Lung (tissue), 12 donors: ENCODE measurements around the gene TMPRSS7. TPM values are rescaled to one million over a fixed set of nuclear protein-coding genes. Genes with fewer than 3 reads are reported as not detected.
A peak's percentile ranks its signal among the peaks of the same experiment; 100 is the strongest.

ENCODE experiments used
- ATAC-seq: fragments of 200-7000 bp; cut with Tn5 transposase; one replicate; pipeline ENCODE4 v1.9.1; 2020; ENCODE audit warnings: moderate number of reproducible peaks; ENCODE audit not compliant: insufficient read depth, low FRiP score
- DNase-seq, 3 donors: peaks; one replicate each; pipeline ENCODE4 v3.0.0-alpha.2; 2013 to 2017
- H3K27ac ChIP-seq, 2 donors: one replicate each; pipeline ENCODE4 v1.5.1; 2013; ENCODE audit warnings: mild to moderate bottlenecking in 2 of 2, moderate library complexity in 2 of 2, control low read depth in 1 of 2, inconsistent platforms in 1 of 2, low read depth in 1 of 2, low read length in 1 of 2
- H3K27me3 ChIP-seq, 3 donors: one replicate each; pipeline ENCODE4 v1.5.1; 2013; ENCODE audit warnings: low read length in 2 of 3; ENCODE audit not compliant: control insufficient read depth in 3 of 3, insufficient read depth in 3 of 3
- H3K36me3 ChIP-seq, 4 donors: one replicate each; pipeline ENCODE4 v1.5.1; 2013; ENCODE audit warnings: low read length in 4 of 4, mild to moderate bottlenecking in 1 of 4, moderate library complexity in 1 of 4; ENCODE audit not compliant: control insufficient read depth in 4 of 4, insufficient read depth in 4 of 4
- H3K4me1 ChIP-seq, 5 donors: one replicate each; pipeline ENCODE4 v1.5.1; 2013; ENCODE audit warnings: low read length in 5 of 5, mild to moderate bottlenecking in 2 of 5, moderate library complexity in 1 of 5; ENCODE audit not compliant: control insufficient read depth in 5 of 5, insufficient read depth in 5 of 5
- H3K4me3 ChIP-seq: one replicate; pipeline ENCODE4 v1.5.1; 2013; ENCODE audit warnings: mild to moderate bottlenecking, control low read depth, moderate library complexity
- H3K9ac ChIP-seq, 2 donors: one replicate each; pipeline ENCODE4 v1.5.1; 2013; ENCODE audit warnings: low read length in 2 of 2, control low read depth in 1 of 2; ENCODE audit not compliant: insufficient read depth in 1 of 2
- H3K9me3 ChIP-seq, 4 donors: one replicate each; pipeline ENCODE4 v1.5.1; 2013; ENCODE audit warnings: low read length in 3 of 4, mild to moderate bottlenecking in 1 of 4, moderate library complexity in 1 of 4; ENCODE audit not compliant: control insufficient read depth in 4 of 4, insufficient read depth in 3 of 4
- CTCF ChIP-seq: IDR thresholded peaks from 2 replicates; pipeline ENCODE4 v1.5.1; 2012; ENCODE audit warnings: mild to moderate bottlenecking; ENCODE audit errors: control extremely low read depth, extremely low read depth
- WGBS, 2 donors: extraction: QIAGEN DNeasy Blood & Tissue Kit; methylation state at CpG; one replicate each; pipeline ENCODE4 v1.1.7; 2013; 5-methylcytosine and 5-hydroxymethylcytosine counted together
- polyA plus RNA-seq, 2 donors: library from polyadenylated mRNA; stranded (reverse); fragments of 200-250 nt; gene quantifications; one replicate each; pipeline ENCODE4 v1.2.1, GENCODE V29; 2013
- total RNA-seq, 2 donors: library from RNA; depleted of rRNA in 1 of 2; stranded (reverse); fragments of >200 nt in 1 of 2; gene quantifications; one replicate each; pipeline ENCODE4 v1.2.1, GENCODE V29; 2014 to 2021
- donor health status: control.
- donor health status: control.
- donor health status: Bipolar disorder and iron deficiency.
- donor health status: healthy.
- donor health status: DM: yes; HTN: yes; CAD: no.

TMPRSS7 gene
- total and polyA plus RNA-seq, 4 donors, result 0.09 to 0.31 (median 0.17) TPM

GRCh38 chr3:111993038-111993437 lies 41.5 kb upstream of the TMPRSS7 start:
- ATAC-seq (no peak), DNase-seq (no peak)
- Histone ChIP-seq H3K9me3 (no peaks in the 10 kb centered on the region), H3K9ac (no peak overlapping the region), H3K36me3 (peaks cover 5 to 13% (median 12%) of the 10 kb centered on the region in 4 donors), H3K27me3 (no peaks in the 10 kb centered on the region), H3K27ac (no peak overlapping the region), H3K4me3 (no peak overlapping the region), H3K4me1 (peaks cover 0 to 7% (median 2%) of the 10 kb centered on the region in 5 donors)
- 94 to 96% methylated on average over 2 of the region's 2 CpGs for WGBS, 2 donors
- no peak for TF ChIP-seq CTCF

GRCh38 chr3:111998636-111999483 lies 35.7 kb upstream of the TMPRSS7 start, which contains the start of gene TAGLN3:
Gene TAGLN3, plus strand, starts transcription at chr3:111998922. Its CDS starts 501 bp downstream, at chr3:111999423.
- Histone ChIP-seq H3K4me1 (peaks cover 2 to 41% (median 7%) of the 10 kb centered on the region in 5 donors), H3K4me3 (no peak within 1 kb of the TSS), H3K27ac (no peak within 1 kb of the TSS), H3K9ac (peak within 1 kb of the TSS; percentile 41 to 68), H3K36me3 (peaks cover 0 to 4% (median 0%) of the 10 kb centered on the region in 4 donors), H3K27me3 (no peaks in the 10 kb centered on the region), H3K9me3 (no peaks in the 10 kb centered on the region)
- no peak for TF ChIP-seq CTCF
- 5 to 10% methylated on average over 30 of the region's 30 CpGs for WGBS, 2 donors
- peak; percentile 60 for ATAC-seq
- peak; percentile 34 to 50 (median 49) for DNase-seq

GRCh38 chr3:111999484-112000324 lies 34.8 kb upstream of the TMPRSS7 start:
- Histone ChIP-seq H3K27ac (no peak overlapping the region), H3K36me3 (peaks cover 0 to 4% (median 0%) of the 10 kb centered on the region in 4 donors), H3K27me3 (no peaks in the 10 kb centered on the region), H3K9ac (peak overlapping the region; percentile 28 to 61), H3K4me1 (peaks cover 0 to 41% (median 7%) of the 10 kb centered on the region in 5 donors), H3K9me3 (no peaks in the 10 kb centered on the region), H3K4me3 (no peak overlapping the region)
- ATAC-seq (no peak), DNase-seq (peak in 2 of 3 donors; percentile 42 to 50)
- WGBS, 2 donors, result 31 to 36% methylated on average over 19 of the region's 19 CpGs
- no peak for TF ChIP-seq CTCF
